Spleen (tissue), 11 donors: ENCODE results near the gene TRMT2A. TPM values are rescaled to one million over a fixed set of nuclear protein-coding genes. Genes with fewer than 3 reads are reported as not detected.

ENCODE experiments used
- DNase-seq: peaks from one replicate; pipeline ENCODE4 v3.0.0-alpha.2; 2020
- H3K27ac ChIP-seq, 8 donors: fragments of 200-600 bp; sonication (generic) in 7 of 8; 1 replicate in 4 of 8; 2 replicates in 4 of 8; pipeline versions ENCODE4 v1.5.0 to v1.8.0; 2016 to 2021; ENCODE audit warnings: inconsistent platforms in 4 of 8, mild to moderate bottlenecking in 4 of 8, moderate library complexity in 1 of 8
- H3K27me3 ChIP-seq, 7 donors: fragments of 200-600 bp; sonication (generic) in 6 of 7; replicated peaks in 1 of 7; 1 replicate in 4 of 7; 2 replicates in 3 of 7; pipeline versions ENCODE4 v1.5.0 to v1.8.0; 2016 to 2021; ENCODE audit warnings: inconsistent platforms in 3 of 7, mild to moderate bottlenecking in 1 of 7
- H3K36me3 ChIP-seq, 6 donors: fragments of 200-600 bp; sonication (generic) in 5 of 6; 1 replicate in 4 of 6; 2 replicates in 2 of 6; pipeline versions ENCODE4 v1.5.0 to v1.8.0; 2016 to 2021; ENCODE audit warnings: inconsistent platforms in 2 of 6
- H3K4me1 ChIP-seq, 6 donors: fragments of 200-600 bp; sonication (generic) in 5 of 6; 1 replicate in 3 of 6; 2 replicates in 3 of 6; pipeline versions ENCODE4 v1.5.0 to v1.8.0; 2016 to 2021; ENCODE audit warnings: inconsistent platforms in 3 of 6
- H3K4me3 ChIP-seq, 8 donors: fragments of 200-600 bp; sonication (generic) in 7 of 8; 1 replicate in 4 of 8; 2 replicates in 4 of 8; pipeline versions ENCODE4 v1.5.0 to v1.8.0; 2016 to 2021; ENCODE audit warnings: inconsistent platforms in 4 of 8, mild to moderate bottlenecking in 4 of 8, moderate library complexity in 2 of 8
- H3K9me3 ChIP-seq, 8 donors: fragments of 200-600 bp; sonication (generic) in 7 of 8; 1 replicate in 4 of 8; 2 replicates in 4 of 8; pipeline versions ENCODE4 v1.5.0 to v1.8.0; 2016 to 2021; ENCODE audit warnings: inconsistent platforms in 4 of 8
- CTCF ChIP-seq, 11 experiments: fragments of 200-600 bp in 7 of 11; fragments of 450-650 bp in 4 of 11; sonication (generic) in 4 of 11; IDR thresholded peaks in 8 of 11; conservative IDR thresholded peaks in 3 of 11; 1 replicate in 7 of 11; 2 replicates in 4 of 11; pipeline versions ENCODE4 v1.4.0 to v1.8.0; 2016 to 2021; ENCODE audit warnings: antibody characterized with exemption in 11 of 11, inconsistent platforms in 4 of 11, mild to moderate bottlenecking in 1 of 11
- POLR2A ChIP-seq, 3 donors: fragments of 450-650 bp; IDR thresholded peaks; one replicate each; pipeline ENCODE4 v1.5.1; 2017; ENCODE audit warnings: antibody characterized with exemption in 3 of 3, mild to moderate bottlenecking in 1 of 3
- POLR2AphosphoS5 ChIP-seq, 3 donors: sonication (generic); formaldehyde crosslinking; IDR thresholded peaks; one replicate each; pipeline ENCODE4 v1.5.1; 2017; ENCODE audit warnings: antibody characterized with exemption in 3 of 3
- WGBS, 5 donors: extraction: QIAGEN DNeasy Blood & Tissue Kit in 3 of 5; methylation state at CpG; one replicate each; pipeline versions ENCODE4 v1.1.5 to v1.1.7; 2013 to 2018; 5-methylcytosine and 5-hydroxymethylcytosine counted together
- intact Hi-C: fragments of 100-400 bp; cut with DNase I; formaldehyde crosslinking; loops from one replicate; pipeline ENCODE4 v1.15.0; 2023; ENCODE audit warnings: low total_unique reads
- polyA plus RNA-seq, 3 donors: library from polyadenylated mRNA; stranded (reverse); fragments of 200-250 nt; gene quantifications; one replicate each; pipeline ENCODE4 v1.2.1, GENCODE V29; 2013
- total RNA-seq, 7 donors: library from RNA; depleted of rRNA in 3 of 7; stranded (reverse); fragments of >200 nt in 3 of 7; fragmentation: NEBNext Ultra II Directional in 4 of 7; extraction: Animal tissue kit (Norgen Biotek cat#: 25700) in 4 of 7; gene quantifications; one replicate each; pipeline versions ENCODE4 v1.1.0 to v1.2.1, GENCODE V29; 2016 to 2021
- donor health status: healthy with polysubstance abuse.
- donor health status: DM: no; HTN: no; CAD: no; lungs with moderate emphysema.
- donor health status: DM: no; HTN: no; CAD: no.
- donor health status: Bipolar disorder and iron deficiency.
- donor health status: healthy.
- donor health status: DM: no; HTN: no; CAD: no.
- donor health status: DM: yes; HTN: yes; CAD: no.

Gene TRMT2A
- total and polyA plus RNA-seq, 10 donors: 70.4 to 142 (median 79.5) TPM

- H3K4me3 ChIP-seq: no peak overlapping the region
- intact Hi-C loops: no loop called here
- DNase-seq: no peak
Observed at GRCh38 chr22:20149257-20150250, 32.5 kb upstream of the TRMT2A start.

GRCh38 chr22:20148414-20148813 lies 31.4 kb upstream of the TRMT2A start:
- no peaks in the 10 kb centered on the region for H3K9me3 ChIP-seq
- WGBS, 5 donors: 80 to 98% (median 85%) methylated on average over 2 to 18 of the region's 18 CpGs
- no peak overlapping the region for H3K4me3 ChIP-seq
- peaks cover 0 to 13% (median 4%) of the 10 kb centered on the region in 6 donors for H3K4me1 ChIP-seq
- peaks cover 0 to 30% (median 6%) of the 10 kb centered on the region in 6 donors for H3K36me3 ChIP-seq
- DNase-seq: no peak
- H3K27me3 ChIP-seq: no peaks in the 10 kb centered on the region
- intact Hi-C loops: no loop called here
- H3K27ac ChIP-seq: no peak overlapping the region
- TF ChIP-seq POLR2A (IDR thresholded peaks at IDR 0.05): no peak
- TF ChIP-seq POLR2AphosphoS5 (IDR thresholded peaks at IDR 0.05): no peak
- TF ChIP-seq CTCF (IDR thresholded peaks at IDR 0.05 in 8 of 11, conservative IDR thresholded peaks at IDR 0.05 in 3 of 11): no peak

More at GRCh38 chr22:20149257-20150250, 32.5 kb upstream of the TRMT2A start:
- TF ChIP-seq POLR2AphosphoS5 (IDR thresholded peaks at IDR 0.05) (no peak), POLR2A (IDR thresholded peaks at IDR 0.05) (no peak), CTCF (IDR thresholded peaks at IDR 0.05 in 8 of 11, conservative IDR thresholded peaks at IDR 0.05 in 3 of 11) (no peak)
- peaks cover 0 to 4% (median 0%) of the 10 kb centered on the region in 7 donors for H3K27me3 ChIP-seq
- peaks cover 0 to 21% (median 6%) of the 10 kb centered on the region in 6 donors for H3K4me1 ChIP-seq
- WGBS, 5 donors: 63 to 79% (median 68%) methylated on average over 24 to 32 of the region's 32 CpGs
- no peak overlapping the region for H3K27ac ChIP-seq
- peaks cover 0 to 18% (median 0%) of the 10 kb centered on the region in 6 donors for H3K36me3 ChIP-seq
- no peaks in the 10 kb centered on the region for H3K9me3 ChIP-seq

- TF ChIP-seq POLR2A (IDR thresholded peaks at IDR 0.05) (no peak), CTCF (IDR thresholded peaks at IDR 0.05 in 8 of 11, conservative IDR thresholded peaks at IDR 0.05 in 3 of 11) (no peak), POLR2AphosphoS5 (IDR thresholded peaks at IDR 0.05) (no peak)
- H3K27me3 ChIP-seq: no peaks in the 10 kb centered on the region
- H3K4me3 ChIP-seq: no peak overlapping the region
- no peaks in the 10 kb centered on the region for H3K9me3 ChIP-seq
- H3K4me1 ChIP-seq: peaks cover 0 to 9% (median 2%) of the 10 kb centered on the region in 6 donors
- H3K36me3 ChIP-seq: peaks cover 0 to 40% (median 14%) of the 10 kb centered on the region in 6 donors
- intact Hi-C loops: no loop called here
- 58 to 85% (median 63%) methylated on average over 4 to 14 of the region's 14 CpGs for WGBS, 5 donors
- no peak for DNase-seq
- no peak overlapping the region for H3K27ac ChIP-seq
Observed at GRCh38 chr22:20147237-20147988, 30.4 kb upstream of the TRMT2A start.
